NCI-H187 (cell line): Measurements from ENCODE around the gene NBPF4.
"Not testable (repeated sequence)": the region's sequence is repeated elsewhere in the genome, so short reads cannot be mapped to it uniquely, and the experiment has no call there.

Experiments
- DNase-seq, 2 experiments: peaks; one replicate each; lab custom pipeline; 2025; lab: John Stamatoyannopoulos, UW

The NBPF4 gene, protein sequence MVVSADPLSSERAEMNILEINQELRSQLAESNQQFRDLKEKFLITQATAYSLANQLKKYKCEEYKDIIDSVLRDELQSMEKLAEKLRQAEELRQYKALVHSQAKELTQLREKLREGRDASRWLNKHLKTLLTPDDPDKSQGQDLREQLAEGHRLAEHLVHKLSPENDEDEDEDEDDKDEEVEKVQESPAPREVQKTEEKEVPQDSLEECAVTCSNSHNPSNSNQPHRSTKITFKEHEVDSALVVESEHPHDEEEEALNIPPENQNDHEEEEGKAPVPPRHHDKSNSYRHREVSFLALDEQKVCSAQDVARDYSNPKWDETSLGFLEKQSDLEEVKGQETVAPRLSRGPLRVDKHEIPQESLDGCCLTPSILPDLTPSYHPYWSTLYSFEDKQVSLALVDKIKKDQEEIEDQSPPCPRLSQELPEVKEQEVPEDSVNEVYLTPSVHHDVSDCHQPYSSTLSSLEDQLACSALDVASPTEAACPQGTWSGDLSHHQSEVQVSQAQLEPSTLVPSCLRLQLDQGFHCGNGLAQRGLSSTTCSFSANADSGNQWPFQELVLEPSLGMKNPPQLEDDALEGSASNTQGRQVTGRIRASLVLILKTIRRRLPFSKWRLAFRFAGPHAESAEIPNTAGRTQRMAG

DNA sequence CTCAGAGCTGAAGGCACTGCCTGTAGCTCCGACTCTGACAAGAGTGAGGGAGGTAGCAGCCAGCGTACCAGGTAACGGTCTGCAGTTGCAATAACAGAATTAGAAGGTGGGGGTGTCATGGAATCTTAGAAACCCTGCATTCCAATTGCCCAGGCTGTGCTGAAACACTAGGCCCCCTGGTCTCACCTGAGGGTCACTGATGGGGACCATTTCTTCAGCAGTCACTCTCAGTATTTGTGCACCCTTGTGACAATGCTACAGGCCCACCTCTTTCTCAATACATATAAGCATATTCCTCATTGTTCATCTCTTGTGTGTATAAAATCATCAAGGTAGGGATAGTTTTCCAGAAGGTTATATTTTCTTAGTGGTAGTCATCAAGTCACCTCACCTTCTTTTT is at the start of gene NBPF4:
Gene NBPF4 (minus strand): TSS at position 101 of the 400 bp plus-strand sequence. CDS start 315 bp downstream, outside the sequence.
- DNase-seq = not testable (repeated sequence)

DNA sequence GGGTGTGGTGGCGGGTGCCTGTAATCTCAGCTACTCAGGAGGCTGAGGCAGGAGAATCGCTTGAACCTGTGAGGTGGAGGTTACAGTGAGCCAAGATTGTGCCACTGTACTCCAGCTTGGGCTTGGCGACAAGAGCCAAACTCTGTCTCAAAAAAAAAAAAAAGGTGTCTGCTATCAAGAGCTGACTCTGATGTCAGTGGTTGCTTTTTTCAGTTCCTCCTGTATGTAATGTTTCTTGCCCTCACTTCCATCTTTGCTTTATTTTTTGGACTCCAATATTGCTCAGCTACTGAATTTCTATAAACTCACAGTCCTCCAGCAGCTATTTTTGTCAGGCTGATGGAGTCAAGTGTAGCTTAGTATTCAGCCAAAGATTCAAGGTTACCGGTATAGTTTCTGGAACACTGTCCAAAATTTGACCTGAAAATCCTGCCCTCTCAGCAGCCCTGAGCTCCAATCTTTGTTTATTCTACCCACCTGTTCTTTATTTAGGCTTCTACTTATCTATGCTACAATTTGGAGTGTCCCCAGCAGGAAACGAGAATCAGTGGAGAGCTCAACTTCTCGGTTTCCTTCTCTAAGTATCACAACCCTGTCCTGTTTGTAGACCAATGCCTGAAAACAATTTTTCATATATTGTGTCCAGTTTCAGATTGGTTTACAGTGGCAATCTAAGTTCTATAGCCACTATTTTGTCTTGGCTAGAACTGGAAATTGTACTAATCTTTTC is 38.8 kb upstream of the NBPF4 start:
- DNase-seq = not testable (repeated sequence)

DNA sequence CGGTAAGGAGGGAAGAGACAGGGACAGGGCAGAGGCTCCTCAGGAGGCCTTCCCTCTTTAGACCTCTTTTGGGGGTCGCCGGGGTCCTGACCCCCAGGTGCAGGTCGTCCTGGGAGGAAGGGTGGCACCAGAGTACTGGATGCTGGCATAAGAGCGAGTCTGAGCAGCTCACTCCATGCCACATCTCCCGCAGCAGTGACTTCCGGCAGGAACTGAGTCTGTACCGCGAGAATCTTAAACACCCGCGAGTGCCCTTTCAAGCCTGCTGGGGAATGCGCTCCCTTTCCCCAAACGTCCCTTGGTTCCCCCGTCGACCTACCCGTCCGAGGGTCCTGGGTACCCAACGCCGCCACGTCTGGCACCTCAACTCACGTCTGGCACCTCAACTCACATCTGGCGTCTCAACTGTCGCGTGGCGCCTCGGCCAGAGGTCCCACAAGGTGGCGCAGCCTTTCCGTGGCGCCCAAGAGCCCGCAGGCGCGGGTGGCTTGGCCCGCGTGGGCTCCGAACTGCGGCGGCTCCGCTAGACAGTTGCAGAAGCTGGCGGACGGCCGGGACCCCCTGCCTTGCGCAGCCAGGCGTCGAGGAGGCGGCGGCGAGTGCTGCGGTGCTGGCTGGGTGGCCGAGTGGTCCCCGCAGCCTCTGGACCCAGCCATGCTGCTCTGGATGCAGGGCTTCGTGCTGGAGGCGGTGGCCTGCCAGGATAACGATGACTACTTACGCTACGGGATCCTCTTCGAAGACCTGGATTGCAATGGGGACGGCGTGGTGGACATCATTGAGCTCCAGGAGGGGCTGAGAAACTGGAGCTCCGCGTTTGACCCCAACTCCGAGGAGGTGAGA is 28.8 kb upstream of the NBPF4 start:
- not testable (repeated sequence) for DNase-seq

DNA sequence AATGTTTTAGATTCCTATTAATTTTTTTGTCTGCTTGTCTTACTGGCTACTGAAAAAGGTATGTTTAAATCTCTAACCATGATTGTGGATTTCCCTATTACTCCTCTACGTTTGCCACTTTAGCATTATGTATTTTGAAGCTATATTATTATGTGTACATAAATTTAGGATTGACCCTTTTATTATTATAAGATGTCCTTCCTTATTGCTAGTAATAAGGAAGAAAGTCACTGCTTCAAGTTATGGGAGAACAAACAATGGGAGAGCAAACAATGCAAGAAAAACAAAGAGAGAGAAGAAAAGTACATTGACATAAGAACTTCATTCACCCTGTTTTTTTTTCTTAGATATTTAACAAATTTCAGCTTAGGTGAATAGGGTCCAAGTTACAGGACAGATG is 23.2 kb upstream of the NBPF4 start:
- DNase-seq = not testable (repeated sequence)

DNA sequence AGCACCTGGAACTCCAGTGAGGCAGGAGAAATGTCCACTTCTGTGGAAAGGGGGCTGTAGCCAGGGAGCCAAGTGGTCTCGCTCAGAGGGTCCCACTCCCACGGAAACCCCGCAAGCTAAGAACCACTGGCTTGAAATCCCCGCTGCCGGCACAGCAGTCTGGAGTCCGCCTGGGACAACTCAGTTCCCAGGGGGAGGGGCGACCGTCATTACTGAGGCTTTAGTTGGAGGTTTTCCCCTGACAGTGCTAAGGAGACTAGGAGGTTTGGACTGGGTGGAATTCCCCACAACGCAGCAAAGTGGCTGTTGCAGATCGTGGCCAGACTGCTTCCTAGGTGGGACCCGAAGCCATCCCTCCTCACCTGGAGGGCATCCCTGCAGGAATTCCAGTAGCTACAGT is 18.1 kb upstream of the NBPF4 start:
- not testable (repeated sequence) for DNase-seq

DNA sequence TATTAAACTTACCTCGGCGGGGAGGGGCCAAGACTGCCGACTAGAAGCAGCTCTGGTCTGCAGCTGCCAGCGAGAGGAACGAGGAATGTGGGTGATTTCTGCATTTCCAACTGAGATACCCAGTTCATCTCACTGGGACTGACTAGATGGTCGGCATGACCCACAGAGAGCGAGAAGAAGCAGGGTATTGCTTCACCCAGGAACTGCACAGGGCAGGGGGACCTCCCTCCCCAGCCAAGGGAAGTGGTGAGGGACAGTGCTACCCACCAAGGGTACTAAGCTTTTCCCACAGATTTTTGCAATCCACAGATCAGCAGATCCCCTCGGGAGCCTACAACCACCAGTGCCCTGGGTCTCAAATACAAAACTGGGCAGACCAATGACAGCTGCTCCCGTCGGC is 17.6 kb upstream of the NBPF4 start:
- DNase-seq = not testable (repeated sequence)

DNA sequence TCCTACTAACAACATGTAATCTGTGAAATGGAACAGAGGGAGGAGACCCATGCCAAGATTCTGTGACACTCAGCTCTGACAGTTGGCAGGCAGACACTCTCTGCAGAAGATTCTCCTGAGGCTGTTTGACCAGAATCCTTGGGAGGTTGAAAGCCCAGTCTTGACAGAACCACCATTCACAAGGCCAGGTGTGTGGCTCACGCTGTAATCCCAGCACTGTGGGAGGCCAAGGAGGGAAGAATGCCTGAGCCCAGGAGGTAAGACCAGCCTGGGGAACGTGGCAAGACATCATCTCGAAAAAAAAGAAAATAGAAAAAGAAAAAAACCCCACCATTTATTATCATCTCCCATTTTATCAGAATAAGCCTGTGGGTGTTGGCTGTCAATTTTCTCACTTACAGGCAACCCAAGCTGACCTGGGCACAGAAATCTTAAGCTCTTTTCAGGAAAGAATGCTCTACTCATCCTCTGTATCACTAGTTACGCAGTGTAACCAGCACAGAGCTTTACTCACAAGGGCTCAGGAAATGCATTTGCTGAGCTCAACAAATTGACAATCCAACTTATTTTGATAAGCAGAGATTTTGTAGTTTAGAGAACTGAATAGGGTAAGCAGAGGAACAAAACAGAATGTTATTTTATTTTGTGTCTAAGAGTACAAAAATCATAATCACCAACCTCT is 16.8 kb upstream of the NBPF4 start:
- DNase-seq = not testable (repeated sequence)

DNA sequence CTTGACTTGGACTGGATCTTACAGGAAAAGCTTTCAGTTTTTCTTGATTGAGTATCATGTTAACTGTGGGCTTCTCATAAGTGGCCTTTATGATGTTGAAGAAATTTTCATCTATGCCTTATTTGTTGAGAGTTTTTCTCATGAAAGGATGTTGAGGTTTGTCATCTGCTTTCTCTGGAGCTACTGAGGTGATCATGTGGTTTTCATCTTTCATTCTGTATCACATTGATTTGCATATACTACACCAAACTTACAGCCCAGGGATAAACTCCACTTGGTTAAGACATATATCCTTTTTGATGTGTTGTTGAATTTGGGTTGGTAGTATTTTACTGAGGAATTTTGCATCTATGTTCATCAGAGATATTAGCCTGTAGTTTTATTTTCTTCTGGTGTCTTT is 11.6 kb upstream of the NBPF4 start:
- not testable (repeated sequence) for DNase-seq

DNA sequence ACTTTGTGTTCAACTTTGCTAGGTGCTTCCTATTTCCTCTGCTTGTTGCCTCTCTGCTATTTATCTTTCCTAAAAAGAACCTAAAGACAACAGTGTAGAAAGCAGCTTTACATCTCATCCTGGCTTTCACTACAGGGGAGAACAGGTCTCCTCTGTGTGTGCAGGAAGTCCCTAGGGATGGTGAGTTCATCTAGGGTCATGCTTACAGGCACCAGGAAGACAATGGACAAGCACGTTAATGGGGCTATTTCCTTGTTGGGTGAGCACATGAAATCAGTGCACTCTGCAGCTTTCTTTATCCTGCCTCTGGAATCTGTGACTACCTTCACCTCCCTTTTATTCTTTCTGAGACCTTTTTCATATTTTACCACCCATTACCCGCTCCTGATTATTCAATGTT is 4.5 kb downstream of the NBPF4 start:
- DNase-seq = not testable (repeated sequence)

DNA sequence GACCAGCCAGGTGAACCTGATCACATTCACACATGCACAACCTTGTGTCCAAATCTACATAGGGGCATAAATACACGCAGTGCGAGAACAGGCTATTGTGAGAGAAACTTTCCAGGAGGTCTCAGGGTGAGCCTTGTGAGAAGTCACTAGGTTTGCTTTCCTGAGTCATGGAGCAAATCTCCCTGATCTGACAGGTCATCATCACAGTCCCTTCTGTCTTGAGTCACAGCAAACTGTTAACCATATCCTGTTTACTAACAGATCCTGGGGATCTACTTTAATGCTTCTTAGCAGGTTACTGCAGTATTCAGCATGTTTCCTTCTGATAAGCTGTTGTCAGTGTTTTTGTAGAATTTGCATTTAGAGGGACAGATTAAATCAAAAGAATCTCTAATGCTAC is 8.6 kb downstream of the NBPF4 start:
- not testable (repeated sequence) for DNase-seq

DNA sequence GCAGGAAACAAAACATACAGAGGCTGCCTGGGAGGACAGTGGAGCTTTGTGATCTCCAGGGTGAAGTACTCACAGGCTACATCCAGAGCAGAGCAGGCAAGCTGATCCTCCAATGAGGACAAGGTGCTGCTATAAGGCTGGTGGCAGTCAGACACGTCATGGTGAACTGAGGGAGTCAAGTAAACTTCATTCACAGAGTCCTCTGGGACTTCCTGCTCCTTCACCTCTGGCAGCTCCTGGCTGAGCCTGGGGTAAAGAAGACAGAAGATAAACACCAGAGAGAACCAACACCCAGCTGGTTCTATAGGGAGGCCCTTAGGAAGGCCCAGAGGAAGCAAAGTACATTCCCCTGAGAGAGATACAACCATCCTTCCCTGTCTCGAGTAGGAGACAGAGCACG is 11.7 kb downstream of the NBPF4 start:
- not testable (repeated sequence) for DNase-seq

DNA sequence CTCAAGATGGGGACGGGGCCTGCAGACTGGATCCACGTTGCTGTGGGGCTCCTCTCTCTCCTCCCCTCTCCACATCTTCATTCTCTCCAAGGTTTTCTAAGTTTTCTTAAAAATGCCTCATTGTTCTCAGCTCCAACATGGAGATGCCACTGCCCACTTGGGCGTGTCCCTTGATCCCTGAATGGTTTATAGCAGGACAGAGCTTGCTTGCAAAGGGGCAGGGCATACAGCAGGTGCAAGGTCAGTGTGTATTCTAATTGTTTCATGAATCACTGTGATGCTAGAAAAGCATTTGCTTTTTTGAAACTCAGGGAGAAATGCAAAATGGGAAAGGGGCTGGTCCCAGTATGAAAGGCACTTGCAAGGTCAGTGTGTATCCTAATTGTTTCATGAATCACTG is 13.9 kb downstream of the NBPF4 start:
- DNase-seq = not testable (repeated sequence)

DNA sequence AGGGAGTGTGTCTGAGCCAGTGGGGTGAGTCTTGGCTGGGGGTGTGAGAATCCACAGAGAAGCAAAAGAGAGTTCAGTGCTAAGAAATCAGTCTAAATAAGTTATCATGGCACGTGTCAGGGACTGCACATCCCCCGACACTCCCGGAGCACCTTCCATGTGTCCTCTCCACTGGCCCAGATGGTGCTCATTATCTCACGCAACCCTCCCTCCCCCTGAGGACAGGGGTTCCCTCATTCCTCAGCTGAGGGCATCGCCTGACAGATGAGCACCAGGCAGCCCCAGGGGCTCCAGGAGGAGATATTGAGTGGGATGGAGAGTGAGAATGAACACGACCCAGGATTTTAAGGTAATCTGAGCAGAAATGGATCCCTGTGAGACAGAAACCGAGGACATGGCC is 16.1 kb downstream of the NBPF4 start:
- not testable (repeated sequence) for DNase-seq

DNA sequence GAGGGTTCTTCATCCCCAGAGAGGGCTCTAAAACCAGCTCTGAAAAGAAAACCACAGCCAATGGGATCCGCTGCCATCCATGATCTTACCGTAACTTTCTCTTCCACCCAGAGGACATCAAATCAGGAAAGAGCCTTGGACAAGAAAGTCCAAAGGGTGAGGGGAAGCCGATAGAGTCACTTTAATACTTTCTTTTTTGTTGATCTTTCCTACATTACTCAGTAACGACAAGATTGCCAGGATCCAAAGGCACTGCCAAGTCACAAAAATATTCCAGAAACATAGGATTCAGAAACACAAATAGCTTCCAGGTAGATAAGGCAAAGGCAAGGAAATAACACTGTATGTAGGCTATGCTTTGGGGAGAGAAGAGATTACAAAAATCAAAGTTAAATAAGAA is 17.0 kb downstream of the NBPF4 start:
- not testable (repeated sequence) for DNase-seq

DNA sequence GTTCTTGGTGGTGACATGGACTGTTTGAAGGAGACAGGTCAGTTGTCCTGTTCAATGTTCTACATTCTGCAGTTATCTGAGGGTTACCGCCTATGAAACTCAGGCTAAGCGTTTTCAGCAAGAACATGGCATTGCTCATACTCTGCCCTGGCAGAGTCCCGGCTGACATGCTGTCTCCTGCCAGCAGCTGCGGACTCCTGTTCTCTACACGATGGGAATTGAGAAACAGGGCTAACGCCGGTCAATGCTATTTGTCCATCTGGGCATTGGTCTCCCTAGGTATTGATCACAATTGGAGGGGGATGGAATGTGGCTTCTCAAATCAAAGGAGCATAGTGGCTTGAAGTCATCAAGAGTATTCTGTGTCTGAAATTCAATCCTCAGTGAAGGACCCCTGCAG is 20.6 kb downstream of the NBPF4 start:
- not testable (repeated sequence) for DNase-seq

DNA sequence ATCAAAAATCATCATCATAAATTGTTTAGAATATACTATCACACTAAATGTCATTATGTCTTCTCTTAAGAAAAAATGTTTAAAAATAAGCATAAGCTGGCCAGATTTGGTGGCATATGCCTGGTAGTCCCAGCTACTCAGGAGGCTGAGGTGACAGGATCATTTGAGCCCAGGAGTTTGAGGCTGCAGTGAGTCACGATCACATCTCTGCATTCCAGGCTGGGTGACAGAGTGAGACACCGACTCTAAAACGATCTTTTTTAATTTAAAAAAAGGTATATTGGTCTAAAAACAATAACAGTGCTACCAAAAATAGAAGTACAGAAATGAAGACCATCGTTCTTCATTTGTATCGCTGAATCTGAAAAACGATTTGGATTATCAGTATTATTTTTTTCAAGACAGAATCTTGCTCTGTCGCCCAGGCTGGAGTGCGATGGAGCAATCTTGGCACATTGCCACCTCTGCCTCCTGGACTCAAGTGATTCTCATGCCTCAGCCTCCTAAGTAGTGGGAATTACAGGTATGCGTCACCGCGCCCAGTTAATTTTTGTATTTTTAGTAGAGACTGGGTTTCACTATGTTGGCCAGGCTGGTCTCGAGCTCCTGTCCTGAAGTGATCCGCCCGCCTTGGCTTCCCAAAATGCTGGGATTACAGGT is 26.2 kb downstream of the NBPF4 start:
- DNase-seq = not testable (repeated sequence)

DNA sequence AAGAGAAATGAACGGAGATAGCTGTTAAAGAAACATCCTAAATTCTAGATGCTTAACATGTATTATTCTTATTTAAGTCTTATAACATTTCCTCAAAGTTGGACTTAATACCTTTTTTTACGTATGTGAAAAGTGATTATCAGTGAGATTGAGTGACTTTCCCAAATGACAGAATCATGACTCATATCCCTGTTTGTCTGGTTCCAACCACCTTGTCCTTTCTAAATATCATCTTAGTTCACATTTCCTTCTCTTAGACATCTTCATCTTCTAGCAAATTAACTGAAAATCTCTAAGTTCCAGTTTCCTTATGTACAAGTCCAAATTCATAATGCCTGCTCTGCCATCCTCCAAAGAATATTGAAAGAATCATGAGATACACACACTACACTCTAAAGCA is 26.9 kb downstream of the NBPF4 start:
- DNase-seq = not testable (repeated sequence)

DNA sequence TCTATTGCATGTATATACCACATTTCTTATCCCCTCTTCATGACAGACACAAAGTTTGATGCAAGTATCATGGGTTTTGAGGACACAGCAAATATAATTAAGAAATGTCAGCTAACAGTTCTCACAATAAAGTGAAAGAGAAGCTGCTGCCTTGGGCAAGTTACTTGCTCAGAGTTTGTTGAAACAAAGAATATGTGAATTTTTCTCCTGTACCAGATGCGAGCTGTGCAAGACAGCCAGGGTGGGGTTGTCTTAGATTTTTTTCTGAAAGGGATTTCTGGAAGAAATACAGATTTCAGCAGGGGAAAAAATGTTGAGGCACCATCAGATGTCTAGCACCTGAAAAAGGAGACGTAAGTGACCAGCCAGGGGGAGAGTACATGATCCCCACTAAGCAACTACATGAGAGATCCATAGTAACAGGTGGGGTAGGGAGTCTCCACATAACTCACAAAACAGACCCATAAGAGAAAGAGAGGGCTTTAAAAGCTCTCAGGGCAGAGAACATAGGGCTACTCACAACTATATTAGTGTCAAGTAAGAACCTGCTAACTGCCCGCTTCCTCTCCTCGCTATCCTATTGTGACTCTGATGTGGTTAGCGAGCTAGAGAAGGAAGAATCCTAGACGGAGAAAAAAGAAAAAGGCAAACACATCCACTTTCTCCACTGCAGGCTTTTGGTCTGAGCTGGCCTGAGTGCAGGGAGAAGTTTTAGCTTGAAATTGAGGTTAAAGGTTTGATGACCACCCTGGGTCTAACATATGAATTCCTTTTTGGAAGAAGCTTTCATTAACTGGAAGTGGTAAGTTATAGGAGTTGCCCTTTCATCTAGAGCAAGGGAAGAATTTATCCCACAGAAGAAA is 27.6 kb downstream of the NBPF4 start:
- DNase-seq = not testable (repeated sequence)

DNA sequence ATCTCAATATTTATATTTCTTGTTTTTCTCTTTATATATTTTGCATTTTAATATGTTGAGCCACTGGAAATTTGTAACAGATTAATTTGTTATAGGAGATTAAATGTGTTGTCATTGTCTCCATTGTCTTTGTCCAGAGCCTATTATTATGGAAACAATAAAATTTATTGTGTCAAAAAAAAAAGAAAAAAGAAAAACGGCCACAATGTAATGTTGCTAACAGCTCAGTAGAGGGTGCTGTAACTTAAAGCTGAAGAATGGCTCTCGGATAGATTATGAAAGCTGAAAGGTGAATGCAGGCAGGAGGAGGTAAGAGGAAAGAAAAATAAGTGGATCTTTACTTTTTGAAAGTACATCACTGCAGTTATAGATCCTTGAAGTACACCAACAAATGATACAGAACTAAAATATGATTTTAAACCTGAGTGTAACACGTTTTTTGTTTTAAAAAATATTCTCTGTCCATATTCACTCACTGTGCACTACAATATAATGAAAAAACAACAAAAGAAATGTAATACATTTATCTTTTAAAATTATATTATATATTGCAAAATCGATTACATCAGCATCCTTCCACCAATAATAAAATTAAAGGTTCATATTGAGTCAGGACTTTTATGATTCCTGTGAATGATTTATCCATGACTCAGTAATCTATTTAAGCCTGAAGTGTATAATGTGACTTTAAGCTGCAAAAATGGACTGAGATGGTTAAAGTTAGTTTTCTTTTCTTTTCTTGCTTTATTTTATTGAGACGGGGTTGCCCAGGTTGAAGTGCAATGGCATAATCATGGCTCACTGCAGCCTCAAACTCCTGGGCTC is 29.0 kb downstream of the NBPF4 start:
- not testable (repeated sequence) for DNase-seq
